ENCODE results near the gene DYRK1B.

The DYRK1B gene

GRCh38 chr19:39865186-39865585, 31.2 kb upstream of the DYRK1B start:
- H3K27ac ChIP-seq, result no peak overlapping the region
- TF ChIP-seq CTCF (conservative IDR thresholded peaks at IDR 0.05), result no peak

GRCh38 chr19:39864118-39864517, 30.2 kb upstream of the DYRK1B start:
- H3K27ac ChIP-seq, result no peak overlapping the region
- no peak for TF ChIP-seq CTCF (conservative IDR thresholded peaks at IDR 0.05)

- H3K27ac ChIP-seq, result no peak overlapping the region
- no peak for TF ChIP-seq CTCF (conservative IDR thresholded peaks at IDR 0.05)
These were observed 24.6 kb upstream of the DYRK1B start for GRCh38 chr19:39858541-39858940.

GRCh38 chr19:39852882-39853281, 18.9 kb upstream of the DYRK1B start:
- H3K27ac ChIP-seq, result no peak overlapping the region
- TF ChIP-seq CTCF (conservative IDR thresholded peaks at IDR 0.05), result no peak

GRCh38 chr19:39850892-39851291, 16.9 kb upstream of the DYRK1B start:
- no peak overlapping the region for H3K27ac ChIP-seq
- TF ChIP-seq CTCF (conservative IDR thresholded peaks at IDR 0.05), result no peak

GRCh38 chr19:39848392-39848791, 14.4 kb upstream of the DYRK1B start:
- no peak overlapping the region for H3K27ac ChIP-seq
- TF ChIP-seq CTCF (conservative IDR thresholded peaks at IDR 0.05), result no peak

- no peak for TF ChIP-seq CTCF (conservative IDR thresholded peaks at IDR 0.05)
- no peak overlapping the region for H3K27ac ChIP-seq
These were observed 13.6 kb upstream of the DYRK1B start for GRCh38 chr19:39847525-39847924.
